GM21529 (cell line): ENCODE results near the gene UBA3.

Experiments used
- ATAC-seq: cut with Tn5 transposase; IDR thresholded peaks from one replicate; pipeline ENCODE4 v1.9.1; 2021; ENCODE audit not compliant: unreplicated experiment

UBA3 gene

GRCh38 chr3:69102384-69102783 lies 22.2 kb upstream of the UBA3 start:
- ATAC-seq: no peak

- no peak for ATAC-seq
These were observed 19.4 kb upstream of the UBA3 start for GRCh38 chr3:69099576-69099975.

GRCh38 chr3:69097407-69098086 lies 17.4 kb upstream of the UBA3 start:
- no peak for ATAC-seq

GRCh38 chr3:69096299-69096698 lies 16.1 kb upstream of the UBA3 start:
- ATAC-seq: no peak

- ATAC-seq: no peak
These were observed 15.5 kb upstream of the UBA3 start for GRCh38 chr3:69095636-69096035.

- no peak for ATAC-seq
These were observed 14.5 kb upstream of the UBA3 start for GRCh38 chr3:69094467-69095205.

- ATAC-seq: peak; percentile 66
These were observed 11.9 kb upstream of the UBA3 start for GRCh38 chr3:69092030-69092516.

GRCh38 chr3:69091389-69092029 lies 11.3 kb upstream of the UBA3 start:
- ATAC-seq: no peak

GRCh38 chr3:69090021-69090420 lies 9.9 kb upstream of the UBA3 start:
- ATAC-seq: no peak

- ATAC-seq: peak; percentile 25
These were observed 7.9 kb upstream of the UBA3 start for GRCh38 chr3:69088063-69088462.

GRCh38 chr3:69087030-69087791 lies 7.0 kb upstream of the UBA3 start:
- no peak for ATAC-seq

- no peak for ATAC-seq
These were observed 5.9 kb upstream of the UBA3 start for GRCh38 chr3:69085833-69086722.

- no peak for ATAC-seq
These were observed 5.1 kb upstream of the UBA3 start for GRCh38 chr3:69085168-69085832.

- peak; percentile 50 for ATAC-seq
These were observed 4.4 kb upstream of the UBA3 start, which contains the start of gene ARL6IP5 for GRCh38 chr3:69084326-69085167. Gene ARL6IP5, plus strand, starts transcription at chr3:69084937. Its CDS starts 111 bp downstream, at chr3:69085048.

- peak; percentile 53 for ATAC-seq
These were observed 2.6 kb upstream of the UBA3 start for GRCh38 chr3:69082805-69083204.

GRCh38 chr3:69082361-69082760 lies 2.2 kb upstream of the UBA3 start:
- no peak for ATAC-seq

- ATAC-seq: no peak
These were observed 1.6 kb upstream of the UBA3 start for GRCh38 chr3:69081583-69082262.
